Measurements from ENCODE around the gene STIL.
"Not testable (repeated sequence)": the region's sequence is repeated elsewhere in the genome, so short reads cannot be mapped to it uniquely, and the experiment has no call there.

The STIL gene

GRCh38 chr1:47219590-47220220 lies 94.2 kb downstream of the STIL start:
- no peak for DNase-seq (ENCODE audit: low read depth)

GRCh38 chr1:47219001-47219400 lies 94.9 kb downstream of the STIL start:
- no peak for DNase-seq (ENCODE audit: low read depth)

- DNase-seq (ENCODE audit: low read depth): no peak
Observed at GRCh38 chr1:47216278-47217059, 97.5 kb downstream of the STIL start.

GRCh38 chr1:47215713-47216112 lies 98.2 kb downstream of the STIL start:
- DNase-seq (ENCODE audit: low read depth): no peak

GRCh38 chr1:47214549-47214948 lies 99.4 kb downstream of the STIL start:
- DNase-seq (ENCODE audit: low read depth): no peak

- DNase-seq (ENCODE audit: low read depth): no peak
Observed at GRCh38 chr1:47213230-47213963, 100.5 kb downstream of the STIL start.

- no peak for DNase-seq (ENCODE audit: low read depth)
Observed at GRCh38 chr1:47212636-47213229, 101.2 kb downstream of the STIL start.

GRCh38 chr1:47211796-47212269 lies 102.1 kb downstream of the STIL start:
- no peak for DNase-seq (ENCODE audit: low read depth)

GRCh38 chr1:47210666-47211065 lies 103.3 kb downstream of the STIL start:
- no peak for DNase-seq (ENCODE audit: low read depth)

GRCh38 chr1:47209725-47210325 lies 104.1 kb downstream of the STIL start:
- DNase-seq (ENCODE audit: low read depth): no peak

GRCh38 chr1:47209091-47209490 lies 104.9 kb downstream of the STIL start:
- DNase-seq (ENCODE audit: low read depth): no peak

- DNase-seq (ENCODE audit: low read depth): no peak
Observed at GRCh38 chr1:47208374-47208850, 105.5 kb downstream of the STIL start.

GRCh38 chr1:47207803-47208373 lies 106.1 kb downstream of the STIL start:
- DNase-seq (ENCODE audit: low read depth): no peak

- no peak for DNase-seq (ENCODE audit: low read depth)
Observed at GRCh38 chr1:47205918-47206317, 108.0 kb downstream of the STIL start.

GRCh38 chr1:47203504-47203903 lies 110.4 kb downstream of the STIL start:
- not testable (repeated sequence) for DNase-seq (ENCODE audit: low read depth)

- no peak for DNase-seq (ENCODE audit: low read depth)
Observed at GRCh38 chr1:47201179-47201578, 112.8 kb downstream of the STIL start.

Measured in stimulated activated CD8-positive, alpha-beta memory T cell treated with anti-CD3 and anti-CD28 coated beads, Interleukin-4, amount 100 ng/mL, for 24 hours (primary cell).